GM23338 (cell line): ENCODE data around the gene DIP2B. TPM values are rescaled to one million over a fixed set of nuclear protein-coding genes. Genes with fewer than 3 reads are reported as not detected.

Source experiments
- ATAC-seq: fragments of 200-7000 bp; cut with Tn5 transposase; 3 replicates; pipeline ENCODE4 v1.9.1; 2020
- DNase-seq: peaks from one replicate; pipeline ENCODE4 v3.0.0-alpha.2; 2015; ENCODE audit warnings: low spot score
- H2AFZ ChIP-seq: fragments of 200-600 bp; sonication (generic); 2 replicates; pipeline ENCODE4 v1.8.0; 2016; ENCODE audit warnings: antibody characterized with exemption, mild to moderate bottlenecking, moderate library complexity
- H3F3A ChIP-seq: fragments of 200-600 bp; sonication (generic); replicated peaks from 2 replicates; pipeline ENCODE4 v1.8.0; 2017; ENCODE audit warnings: antibody characterized with exemption, mixed run types, low read depth
- H3K27ac ChIP-seq: fragments of 200-600 bp; sonication (generic); 2 replicates; pipeline ENCODE4 v1.6.1; 2016; ENCODE audit warnings: low read depth
- H3K27me3 ChIP-seq: fragments of 200-600 bp; sonication (generic); 2 replicates; pipeline ENCODE4 v1.8.0; 2016; ENCODE audit warnings: mild to moderate bottlenecking, mixed run types, moderate library complexity; ENCODE audit not compliant: insufficient read depth
- H3K36me3 ChIP-seq: fragments of 200-600 bp; sonication (generic); 2 replicates; pipeline ENCODE4 v1.8.0; 2016; ENCODE audit warnings: mild to moderate bottlenecking; ENCODE audit not compliant: insufficient read depth
- H3K4me1 ChIP-seq: fragments of 200-600 bp; sonication (generic); 2 replicates; pipeline ENCODE4 v1.8.0; 2016; ENCODE audit warnings: mild to moderate bottlenecking, moderate library complexity; ENCODE audit not compliant: insufficient read depth
- H3K4me2 ChIP-seq: fragments of 200-600 bp; sonication (generic); 2 replicates; pipeline ENCODE4 v1.7.1; 2017; ENCODE audit warnings: mixed run types
- H3K4me3 ChIP-seq: fragments of 200-600 bp; sonication (generic); 2 replicates; pipeline ENCODE4 v1.6.1; 2016; ENCODE audit warnings: mixed run types
- H3K79me2 ChIP-seq: fragments of 200-600 bp; sonication (generic); replicated peaks from 2 replicates; pipeline ENCODE4 v1.8.0; 2017; ENCODE audit warnings: mild to moderate bottlenecking; ENCODE audit not compliant: insufficient read depth
- H3K9me2 ChIP-seq: fragments of 200-600 bp; sonication (generic); 2 replicates; pipeline ENCODE4 v1.8.0; 2017; ENCODE audit not compliant: insufficient read depth
- H4K20me1 ChIP-seq: fragments of 200-600 bp; sonication (generic); replicated peaks from 2 replicates; pipeline ENCODE4 v1.8.0; 2017; ENCODE audit warnings: mild to moderate bottlenecking; ENCODE audit not compliant: insufficient read depth
- H3K27ac Mint-ChIP-seq: 2 replicates; pipeline ENCODE4 v1.8.0; 2020; ENCODE audit warnings: inconsistent platforms, mild to moderate bottlenecking, moderate library complexity, mixed read lengths
- H3K27me3 Mint-ChIP-seq: 3 replicates; pipeline ENCODE4 v1.8.0; 2022; ENCODE audit warnings: low read depth, mild to moderate bottlenecking, moderate library complexity, mixed read lengths, inconsistent platforms; ENCODE audit not compliant: insufficient read depth, poor library complexity
- H3K36me3 Mint-ChIP-seq: 3 replicates; pipeline ENCODE4 v1.8.0; 2021; ENCODE audit warnings: low read depth, mild to moderate bottlenecking, inconsistent platforms, moderate library complexity, mixed read lengths
- H3K4me1 Mint-ChIP-seq: 3 replicates; pipeline ENCODE4 v1.8.0; 2020; ENCODE audit warnings: mild to moderate bottlenecking, inconsistent platforms, mixed read lengths
- H3K4me3 Mint-ChIP-seq: 3 replicates; pipeline ENCODE4 v1.8.0; 2021; ENCODE audit warnings: moderate library complexity, mild to moderate bottlenecking, inconsistent platforms, mixed read lengths
- H3K9me3 Mint-ChIP-seq: 3 replicates; pipeline ENCODE4 v1.8.0; 2020; ENCODE audit warnings: moderate library complexity, mild to moderate bottlenecking, inconsistent platforms, mixed read lengths
- CREB1 ChIP-seq: fragments of 250-450 bp; sonication (Bioruptor Pico); IDR thresholded peaks from 2 replicates; pipeline ENCODE4 v1.5.0; 2020; ENCODE audit warnings: low read depth, mild to moderate bottlenecking, moderate library complexity
- CTCF ChIP-seq, 2 experiments: fragments of 200-600 bp in 1 of 2; sonication (generic) in 1 of 2; conservative IDR thresholded peaks; 2 replicates each; pipeline versions ENCODE4 v1.5.1 to v1.6.1; 2016 to 2017; ENCODE audit warnings: antibody characterized with exemption in 2 of 2, low read depth in 2 of 2, mild to moderate bottlenecking in 2 of 2, moderate library complexity in 1 of 2
- ETS1 ChIP-seq: IDR thresholded peaks from 2 replicates; pipeline ENCODE4 v1.6.1; 2016; ENCODE audit warnings: antibody characterized with exemption
- EZH2 ChIP-seq: fragments of 200-600 bp; sonication (generic); IDR thresholded peaks from one replicate; pipeline ENCODE4 v1.8.0; 2017; ENCODE audit warnings: antibody characterized with exemption, mild to moderate bottlenecking, low read depth; ENCODE audit not compliant: unreplicated experiment
- EZH2phosphoT487 ChIP-seq: fragments of 200-600 bp; sonication (generic); IDR thresholded peaks from one replicate; pipeline ENCODE4 v1.8.1; 2018; ENCODE audit warnings: antibody characterized with exemption; ENCODE audit not compliant: unreplicated experiment
- POLR2AphosphoS5 ChIP-seq: IDR thresholded peaks from 2 replicates; pipeline ENCODE4 v1.6.1; 2016; ENCODE audit warnings: antibody characterized with exemption, low read depth
- STAT1 ChIP-seq: IDR thresholded peaks from one replicate; pipeline ENCODE4 v1.6.1; 2016; ENCODE audit warnings: antibody characterized with exemption; ENCODE audit not compliant: unreplicated experiment
- ZNF331 ChIP-seq: fragments of 250-450 bp; sonication (Bioruptor Pico); IDR thresholded peaks from 2 replicates; pipeline ENCODE4 v1.5.0; 2020; ENCODE audit warnings: low read depth, mild to moderate bottlenecking, moderate library complexity
- ZNF462 ChIP-seq: fragments of 250-450 bp; sonication (Bioruptor Pico); IDR thresholded peaks from 2 replicates; pipeline ENCODE4 v1.5.0; 2020; ENCODE audit warnings: mild to moderate bottlenecking, moderate library complexity
- polyA plus RNA-seq: library from polyadenylated mRNA; unstranded; fragments of >200 nt; fragmentation: Nextera tagmentation; extraction: Ambion mirVana; gene quantifications from 2 replicates; pipeline ENCODE4 v1.2.1, GENCODE V29; 2016
- total RNA-seq: library from RNA; depleted of rRNA; stranded (reverse); fragments of >200 nt; shearing (Covaris generic); gene quantifications from 2 replicates; pipeline ENCODE4 v1.2.3, GENCODE V29; 2014

The DIP2B gene
- total and polyA plus RNA-seq, 2 experiments from 2014 or later = 8.0 to 36.4 TPM

- no peaks in the 10 kb centered on the region; the same call in 1 of the 2 replicates for H3F3A ChIP-seq
- Mint-ChIP-seq H3K4me3 (no peak overlapping the region), H3K9me3 (no peaks in the 10 kb centered on the region), H3K27ac (peak overlapping the region; percentile 36; the same call in 1 of the 2 replicates), H3K36me3 (no peaks in the 10 kb centered on the region), H3K4me1 (peaks cover 46% of the 10 kb centered on the region), H3K27me3 (no peaks in the 10 kb centered on the region)
- no peak for ATAC-seq
- no peak overlapping the region for H3K27ac ChIP-seq
- H2AFZ ChIP-seq = no peak overlapping the region
- 0 out of 2 replicates have a peak, but pooled peaks cover 4% of the 10 kb centered on the region for H4K20me1 ChIP-seq
- no peaks in the 10 kb centered on the region for H3K27me3 ChIP-seq
- no peaks in the 10 kb centered on the region for H3K9me2 ChIP-seq
- H3K79me2 ChIP-seq = peaks cover 86% of the 10 kb centered on the region
- no peak for DNase-seq
- no peak for TF ChIP-seq EZH2
- no peak for TF ChIP-seq CTCF (conservative IDR thresholded peaks at IDR 0.05; ENCODE audit: low read depth in 2 of 2)
- no peak for TF ChIP-seq ZNF331 (CRISPR knock-in tag)
- TF ChIP-seq ZNF462 (CRISPR knock-in tag) = no peak
- no peak for TF ChIP-seq ETS1
- TF ChIP-seq EZH2phosphoT487 = no peak
- no peak for TF ChIP-seq POLR2AphosphoS5
- no peak for TF ChIP-seq STAT1
- no peak for TF ChIP-seq CREB1
- H3K36me3 ChIP-seq = no peaks in the 10 kb centered on the region
- no peak overlapping the region for H3K4me3 ChIP-seq
- no peak overlapping the region for H3K4me2 ChIP-seq
- peaks cover 56% of the 10 kb centered on the region for H3K4me1 ChIP-seq
These were observed 65.1 kb downstream of the DIP2B start for GRCh38 chr12:50569876-50570275.
